PFSK-1 (cell line): Measurements from ENCODE around the gene FAM20A.

ENCODE experiments used
- FOXP2 ChIP-seq: optimal IDR thresholded peaks from 2 replicates; pipeline ENCODE3; 2011; ENCODE audit warnings: borderline replicate concordance, control low read depth, inconsistent platforms; ENCODE audit not compliant: insufficient read depth; ENCODE audit errors: extremely low read length, extremely low read depth
- POLR2AphosphoS5 ChIP-seq: IDR thresholded peaks from 2 replicates; pipeline ENCODE4 v1.6.1; 2012; ENCODE audit warnings: low read depth, mild to moderate bottlenecking, control low read depth, low read length, moderate library complexity
- REST ChIP-seq, 2 experiments: IDR thresholded peaks; 2 replicates each; pipeline versions ENCODE4 v1.6.1 to v1.8.0; 2011 to 2012; ENCODE audit warnings: low read depth in 2 of 2, low read length in 2 of 2, control low read depth in 1 of 2, inconsistent platforms in 1 of 2, mild to moderate bottlenecking in 1 of 2, moderate library complexity in 1 of 2; ENCODE audit not compliant: insufficient read depth in 1 of 2
- SIN3A ChIP-seq: IDR thresholded peaks from 2 replicates; pipeline ENCODE4 v1.6.1; 2012; ENCODE audit warnings: mild to moderate bottlenecking, low read length, moderate library complexity, borderline replicate concordance; ENCODE audit not compliant: insufficient read depth
- TAF1 ChIP-seq: IDR thresholded peaks from 2 replicates; pipeline ENCODE4 v1.6.1; 2012; ENCODE audit warnings: low read length, control low read depth, borderline replicate concordance; ENCODE audit not compliant: insufficient read depth

- no peak for TF ChIP-seq REST (IDR thresholded peaks at IDR 0.05; ENCODE audit: insufficient read depth in 1 of 2, low read depth in 2 of 2, low read length in 2 of 2)
- no peak for TF ChIP-seq POLR2AphosphoS5
- no peak for TF ChIP-seq TAF1
- no peak for TF ChIP-seq SIN3A
- TF ChIP-seq FOXP2 = no peak
Measured at GRCh38 chr17:68640242-68640989, 39.2 kb upstream of the FAM20A start.
